ENCODE measurements around the gene HIRA. TPM values are rescaled to one million over a fixed set of nuclear protein-coding genes. Genes with fewer than 3 reads are reported as not detected.
A peak's percentile ranks its signal among the peaks of the same experiment; 100 is the strongest.
"Not testable (repeated sequence)": the region's sequence is repeated elsewhere in the genome, so short reads cannot be mapped to it uniquely, and the experiment has no call there.

Gene HIRA
- total RNA-seq, 1 donor from 2014 or later, result 24.5 TPM

GRCh38 chr22:19463491-19464469 is 32.2 kb upstream of the HIRA start:
- no peak for DNase-seq

- no peak for DNase-seq
Measured at GRCh38 chr22:19463008-19463407, 31.5 kb upstream of the HIRA start.

DNA sequence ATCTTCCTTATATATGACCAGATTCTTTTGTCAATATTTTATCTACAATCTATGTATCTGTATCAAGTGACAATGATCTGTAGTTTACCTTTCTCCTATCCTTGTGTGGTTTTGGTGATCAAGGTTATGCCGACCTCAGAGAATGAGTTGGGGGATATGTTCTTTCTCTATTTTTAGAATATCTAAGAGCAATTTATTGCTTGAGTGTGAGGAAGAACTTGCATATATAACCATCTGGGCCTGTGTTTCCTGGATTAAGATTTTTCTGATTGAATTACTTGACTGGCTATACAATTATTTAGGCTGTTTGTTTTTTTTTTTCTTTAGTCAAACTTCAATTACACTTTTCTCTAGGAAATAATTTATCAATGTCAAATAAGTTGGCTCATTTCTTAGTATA is 30.0 kb upstream of the HIRA start:
- DNase-seq, result no peak

GRCh38 chr22:19460036-19460435 is 28.5 kb upstream of the HIRA start:
- no peak for DNase-seq

DNA sequence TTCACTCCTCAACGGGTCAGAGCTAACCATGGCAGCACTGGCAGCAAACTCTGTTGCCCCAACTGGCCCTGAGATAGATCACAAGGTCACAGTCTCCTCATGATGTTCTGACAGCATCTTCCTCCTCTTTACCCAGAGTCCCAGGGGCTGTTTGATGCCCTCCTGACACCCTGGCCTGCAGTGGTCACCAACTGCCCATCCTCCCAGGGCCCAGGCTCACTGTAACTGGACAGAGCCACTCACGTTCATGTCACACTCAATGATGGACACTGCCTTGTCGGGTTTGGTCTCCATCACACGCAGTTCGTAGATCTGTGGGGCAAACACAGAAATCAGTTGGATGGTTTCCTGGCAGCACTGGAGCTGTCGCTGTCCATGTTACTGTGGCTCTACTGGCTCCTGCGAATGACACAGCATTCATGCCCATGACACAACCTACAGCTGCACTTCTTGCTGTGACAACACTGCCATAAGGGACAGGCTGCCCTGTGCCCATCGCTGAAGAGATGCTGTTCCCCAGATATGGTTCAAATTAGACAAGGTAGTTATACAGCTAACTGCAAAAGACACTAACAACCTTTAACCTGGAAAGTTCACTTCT is 26.4 kb upstream of the HIRA start:
- DNase-seq, result no peak

GRCh38 chr22:19456541-19456940 is 25.0 kb upstream of the HIRA start:
- DNase-seq, result no peak

GRCh38 chr22:19455585-19456370 is 24.2 kb upstream of the HIRA start:
- DNase-seq, result no peak

GRCh38 chr22:19455033-19455432 is 23.5 kb upstream of the HIRA start:
- no peak for DNase-seq

DNA sequence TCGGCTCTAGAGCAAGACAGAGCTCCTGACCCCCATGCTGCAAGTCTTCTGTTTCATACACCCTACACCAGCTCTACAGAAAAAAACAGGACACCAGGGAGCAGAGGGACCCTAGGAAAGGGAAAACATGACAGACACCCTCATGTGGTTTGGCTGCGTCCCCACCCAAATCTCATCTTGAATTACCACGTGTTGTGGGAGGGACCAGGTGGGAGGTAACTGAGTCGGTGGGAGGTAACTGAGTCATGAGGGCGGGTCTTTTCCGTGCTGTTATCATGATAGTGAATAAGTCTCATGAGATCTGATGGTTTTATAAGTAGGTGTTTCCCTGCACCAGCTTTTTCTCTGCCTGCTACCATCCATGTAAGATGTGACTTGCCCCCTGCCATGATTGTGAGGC is 22.6 kb upstream of the HIRA start:
- no peak for DNase-seq

DNA sequence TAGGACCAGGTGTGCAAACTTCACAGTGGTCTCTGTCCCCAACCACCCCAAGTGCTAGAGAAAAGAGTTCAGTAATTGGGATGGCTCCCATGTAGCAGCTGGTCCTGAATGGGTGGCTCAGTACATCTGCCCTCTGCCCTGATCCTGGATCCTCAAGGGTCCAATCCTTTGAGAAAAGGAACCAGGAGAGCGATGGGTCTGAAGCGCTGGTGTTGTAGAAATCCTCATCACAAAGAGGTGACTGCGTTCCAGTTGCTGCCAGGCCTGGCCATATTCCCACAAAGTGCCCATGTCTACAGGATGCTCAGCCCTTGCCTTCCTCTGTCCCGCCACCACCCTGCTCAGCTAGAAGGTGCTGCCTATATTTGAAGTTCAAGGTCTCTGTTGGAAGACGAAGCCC is 22.2 kb upstream of the HIRA start:
- DNase-seq, result no peak

DNA sequence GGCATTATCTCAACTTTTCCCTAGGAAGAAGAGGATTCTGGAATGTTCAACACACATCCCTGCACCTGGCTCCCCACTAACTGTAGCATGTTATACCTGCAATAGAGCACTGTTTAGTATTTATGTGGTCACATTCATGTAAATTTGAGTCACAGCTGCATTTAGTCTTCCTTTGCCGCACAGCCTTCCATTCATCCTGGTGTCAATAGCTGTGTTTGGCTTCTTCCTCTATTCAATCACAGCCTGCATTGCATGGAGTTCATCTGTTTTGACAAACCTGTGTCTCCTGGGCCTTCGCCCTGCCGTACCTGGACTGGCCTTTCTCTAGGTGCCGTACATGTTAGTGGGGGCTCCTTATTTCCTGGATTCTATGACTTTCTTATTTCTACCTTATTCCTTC is 20.0 kb upstream of the HIRA start:
- no peak for DNase-seq

GRCh38 chr22:19450363-19451175 is 19.0 kb upstream of the HIRA start:
- DNase-seq, result no peak

DNA sequence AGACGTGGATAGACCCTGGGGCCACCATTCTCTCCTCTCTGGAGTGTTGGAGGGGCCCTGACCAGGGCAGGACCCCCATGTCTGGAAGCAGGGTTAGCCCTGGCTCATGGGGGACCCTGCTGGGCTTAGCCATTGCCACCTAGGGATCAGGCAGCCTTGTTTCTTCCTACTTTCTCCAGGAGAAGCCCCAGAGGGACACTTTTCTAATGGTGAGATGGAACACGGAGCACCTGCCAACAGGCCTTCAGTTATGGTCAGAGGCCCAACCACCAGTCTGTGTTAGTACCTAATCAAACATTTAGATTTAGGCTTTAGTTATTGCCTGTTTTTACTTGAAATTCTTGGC is 17.9 kb upstream of the HIRA start:
- DNase-seq, result no peak

- no peak for DNase-seq
Measured at GRCh38 chr22:19448739-19449421, 17.3 kb upstream of the HIRA start.

- DNase-seq, result peak; percentile 68
Measured at GRCh38 chr22:19448076-19448607, 16.6 kb upstream of the HIRA start.

DNA sequence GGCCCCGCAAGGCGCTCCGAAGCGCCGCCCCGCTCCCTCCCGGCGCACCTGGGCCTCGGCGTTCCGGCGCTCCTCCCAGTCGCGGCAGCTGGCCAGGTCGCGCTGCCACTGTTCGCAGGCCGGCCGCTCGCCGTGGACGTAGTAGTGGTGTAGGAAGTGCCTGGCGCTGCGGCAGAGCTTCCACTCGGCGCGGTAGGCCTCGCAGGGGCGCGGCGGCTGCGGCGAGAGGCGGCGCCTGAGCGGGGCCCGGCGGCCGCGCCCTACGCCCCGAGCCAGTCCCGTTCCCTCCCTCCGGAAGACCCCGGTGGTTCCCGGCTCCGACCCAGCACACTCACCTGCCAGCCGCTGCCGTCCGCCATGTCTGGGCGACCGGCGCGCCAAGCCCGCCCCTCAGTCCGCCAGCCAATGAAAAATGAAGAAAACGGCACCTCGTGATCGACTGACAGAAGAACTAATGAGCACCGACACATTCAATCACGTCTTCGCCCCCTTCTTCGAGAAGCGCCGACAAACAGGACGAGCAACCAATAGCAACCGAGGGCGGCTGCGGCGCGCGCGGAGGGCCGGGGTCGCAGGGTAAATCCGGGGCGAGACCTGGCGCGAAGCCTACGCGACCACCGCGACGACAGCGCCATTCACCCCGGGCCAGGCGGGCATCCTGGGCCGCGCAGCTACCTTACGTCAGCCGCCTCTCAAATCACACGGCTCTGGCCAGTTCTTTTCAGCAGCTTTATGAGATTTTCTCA is 16.0 kb upstream of the HIRA start, which contains the start of gene C22orf39:
TSS of gene C22orf39 (minus strand) at position 382 of the 746 bp plus-strand sequence. CDS start at position 359, 23 bp downstream.
- DNase-seq, result peak; percentile 89

DNA sequence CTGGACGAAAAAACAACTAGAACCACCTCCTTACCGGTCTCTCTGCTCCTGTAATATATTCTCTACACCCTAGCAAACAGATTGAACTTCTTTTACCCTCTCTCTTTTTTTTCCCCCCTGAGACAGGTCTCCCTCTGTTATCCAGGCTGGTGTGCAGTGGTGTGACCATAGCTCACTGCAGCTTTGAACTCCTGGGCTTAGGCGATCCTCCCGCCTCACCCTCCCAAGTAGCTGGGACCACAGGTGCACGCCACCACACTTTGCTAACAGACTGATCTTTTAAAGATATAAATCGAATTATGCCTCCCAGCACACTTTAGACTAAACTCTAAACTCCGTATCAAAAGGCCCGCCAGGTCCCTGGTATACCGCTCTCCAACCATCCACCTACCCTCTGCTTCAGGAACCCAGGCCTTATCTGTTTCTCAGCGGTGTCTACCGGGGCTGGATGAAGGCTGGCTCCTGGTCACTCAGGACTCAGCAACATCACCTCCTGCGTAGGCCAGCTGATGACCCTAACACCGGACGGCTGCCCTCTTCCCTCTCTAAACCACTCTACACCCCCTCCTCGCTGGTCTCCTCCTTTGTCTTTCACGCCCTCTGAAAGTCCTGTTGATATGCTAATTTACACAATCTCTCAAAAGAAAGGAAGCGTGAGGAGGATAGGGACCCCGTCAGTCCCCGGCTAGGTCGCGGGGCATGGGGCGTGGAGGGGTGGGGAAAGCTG is 15.2 kb upstream of the HIRA start:
- no peak for DNase-seq

GRCh38 chr22:19445279-19445982 is 13.9 kb upstream of the HIRA start:
- DNase-seq, result not testable (repeated sequence)
